Psoas muscle (tissue), 8 donors: ENCODE results near the gene MASP2. TPM values are rescaled to one million over a fixed set of nuclear protein-coding genes. Genes with fewer than 3 reads are reported as not detected.

Source experiments
- ATAC-seq, 4 donors: fragments of 200-7000 bp; cut with Tn5 transposase; one replicate each; pipeline ENCODE4 v1.9.1; 2020; ENCODE audit warnings: moderate library complexity in 3 of 4, mild to moderate bottlenecking in 2 of 4
- DNase-seq, 2 donors: peaks; one replicate each; pipeline ENCODE4 v3.0.0-alpha.2; 2020
- H3K27ac ChIP-seq: fragments of 200-600 bp; one replicate; pipeline ENCODE4 v1.8.0; 2022
- H3K27me3 ChIP-seq, 3 donors: fragments of 200-600 bp in 1 of 3; one replicate each; pipeline versions ENCODE4 v1.6.1 to v1.8.0; 2013 to 2022; ENCODE audit warnings: low read length in 2 of 3, mild to moderate bottlenecking in 2 of 3, moderate library complexity in 1 of 3; ENCODE audit not compliant: insufficient read depth in 3 of 3
- H3K36me3 ChIP-seq, 2 donors: fragments of 200-600 bp in 1 of 2; one replicate each; pipeline versions ENCODE4 v1.6.1 to v1.8.0; 2013 to 2022; ENCODE audit warnings: low read depth in 1 of 2, mild to moderate bottlenecking in 1 of 2, moderate library complexity in 1 of 2; ENCODE audit not compliant: insufficient read depth in 1 of 2
- H3K4me1 ChIP-seq: fragments of 200-600 bp; one replicate; pipeline ENCODE4 v1.8.0; 2022
- H3K4me3 ChIP-seq: fragments of 200-600 bp; one replicate; pipeline ENCODE4 v1.8.0; 2022; ENCODE audit warnings: mild to moderate bottlenecking
- H3K9me3 ChIP-seq: fragments of 200-600 bp; one replicate; pipeline ENCODE4 v1.8.0; 2022
- WGBS, 3 donors: extraction: QIAGEN DNeasy Blood & Tissue Kit; methylation state at CpG; one replicate each; pipeline versions ENCODE4 v1.1.6 to v1.1.7; 2013; 5-methylcytosine and 5-hydroxymethylcytosine counted together
- intact Hi-C, 2 donors: fragments of 100-400 bp; cut with DNase I; formaldehyde crosslinking; loops; one replicate each; pipeline versions ENCODE4 v1.11.0 to v1.14.2; 2022
- polyA plus RNA-seq, 3 donors: library from polyadenylated mRNA; stranded (reverse); fragments of 200-250 nt; gene quantifications; one replicate each; pipeline ENCODE4 v1.2.3, GENCODE V29; 2013
- total RNA-seq, 4 donors: library from RNA; stranded (reverse); fragmentation: NEBNext Ultra II Directional in 2 of 4; extraction: Animal tissue kit (Norgen Biotek cat#: 25700) in 2 of 4; gene quantifications; one replicate each; pipeline versions ENCODE4 v1.2.1 to v1.2.4, GENCODE V29; 2021 to 2023
- TF ChIP-seq, protein P1 (sequence below): fragments of 200-600 bp; IDR thresholded peaks from one replicate; pipeline ENCODE4 v1.8.0; 2022; ENCODE audit warnings: antibody characterized with exemption
- donor health status: healthy with polysubstance abuse.
- donor health status: DM: no; HTN: no; CAD: no; lungs with moderate emphysema.
- donor health status: Bipolar disorder and iron deficiency.
- donor health status: healthy.
- donor health status: DM: yes; HTN: yes; CAD: no.
- donor health status: DM: no; HTN: no; CAD: no.
- donor health status: DM: no; HTN: no; CAD: no.
- donor health status: DM: yes; HTN: yes; CAD: no.

MASP2 gene
- total and polyA plus RNA-seq, 7 donors = 0.03 TPM; not detected in 6

DNA sequence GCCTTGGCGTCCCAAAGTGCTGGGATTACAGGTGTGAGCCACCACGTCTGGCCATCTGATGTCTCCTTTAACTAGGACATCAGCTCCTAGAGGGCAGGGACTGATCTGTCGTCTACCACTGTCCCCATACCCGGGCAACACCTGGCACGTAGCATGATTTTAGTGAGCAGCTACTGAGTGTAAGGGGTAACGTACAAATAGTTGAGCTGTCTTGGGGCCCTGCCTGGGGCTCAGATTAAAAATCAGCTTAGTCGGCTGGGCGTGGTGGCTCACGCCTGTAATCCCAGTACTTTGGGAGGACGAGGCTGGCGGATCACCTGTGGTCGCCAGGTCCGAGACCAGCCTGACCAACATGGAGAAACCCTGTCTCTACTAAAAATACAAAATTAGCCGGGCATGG lies 11.0 kb upstream of the MASP2 start:
- ATAC-seq (no peak), DNase-seq (peak in 1 of 2 donors; percentile 30)
- Histone ChIP-seq H3K27ac (no peak overlapping the region), H3K27me3 (peaks cover 0 to 2% (median 0%) of the 10 kb centered on the region in 3 donors), H3K4me1 (peaks cover 17% of the 10 kb centered on the region), H3K36me3 (peaks cover 4 to 37% of the 10 kb centered on the region in 2 donors), H3K4me3 (peak overlapping the region; percentile 98), H3K9me3 (no peaks in the 10 kb centered on the region)
- TF ChIP-seq, protein P1, sequence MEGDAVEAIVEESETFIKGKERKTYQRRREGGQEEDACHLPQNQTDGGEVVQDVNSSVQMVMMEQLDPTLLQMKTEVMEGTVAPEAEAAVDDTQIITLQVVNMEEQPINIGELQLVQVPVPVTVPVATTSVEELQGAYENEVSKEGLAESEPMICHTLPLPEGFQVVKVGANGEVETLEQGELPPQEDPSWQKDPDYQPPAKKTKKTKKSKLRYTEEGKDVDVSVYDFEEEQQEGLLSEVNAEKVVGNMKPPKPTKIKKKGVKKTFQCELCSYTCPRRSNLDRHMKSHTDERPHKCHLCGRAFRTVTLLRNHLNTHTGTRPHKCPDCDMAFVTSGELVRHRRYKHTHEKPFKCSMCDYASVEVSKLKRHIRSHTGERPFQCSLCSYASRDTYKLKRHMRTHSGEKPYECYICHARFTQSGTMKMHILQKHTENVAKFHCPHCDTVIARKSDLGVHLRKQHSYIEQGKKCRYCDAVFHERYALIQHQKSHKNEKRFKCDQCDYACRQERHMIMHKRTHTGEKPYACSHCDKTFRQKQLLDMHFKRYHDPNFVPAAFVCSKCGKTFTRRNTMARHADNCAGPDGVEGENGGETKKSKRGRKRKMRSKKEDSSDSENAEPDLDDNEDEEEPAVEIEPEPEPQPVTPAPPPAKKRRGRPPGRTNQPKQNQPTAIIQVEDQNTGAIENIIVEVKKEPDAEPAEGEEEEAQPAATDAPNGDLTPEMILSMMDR = no peak
- WGBS, 3 donors = 94 to 96% (median 95%) methylated on average over 14 of the region's 14 CpGs
- intact Hi-C loops = no loop called here

DNA sequence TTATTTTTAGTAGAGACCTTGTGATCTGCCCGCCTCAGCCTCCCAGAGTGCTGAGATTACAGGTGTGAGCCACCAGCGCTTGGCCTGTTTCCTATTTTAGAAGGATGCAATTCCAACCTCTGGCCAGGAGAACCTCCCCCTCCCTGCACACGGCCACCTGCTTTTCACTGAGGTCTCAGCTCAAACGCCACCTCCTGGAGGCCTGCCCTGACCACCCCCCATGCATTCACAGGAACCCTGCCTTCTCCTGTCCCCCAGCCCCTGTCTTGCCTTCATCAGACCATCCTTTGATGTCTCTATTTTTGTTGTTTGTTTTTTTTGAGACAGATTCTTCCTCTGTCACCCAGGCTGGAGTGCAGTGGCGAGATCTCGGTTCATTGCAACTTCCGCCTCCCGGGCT lies 10.4 kb upstream of the MASP2 start:
- intact Hi-C loops = no loop called here
- Histone ChIP-seq H3K4me3 (no peak overlapping the region), H3K36me3 (peaks cover 4 to 37% of the 10 kb centered on the region in 2 donors), H3K4me1 (peaks cover 17% of the 10 kb centered on the region), H3K9me3 (no peaks in the 10 kb centered on the region), H3K27ac (no peak overlapping the region), H3K27me3 (peaks cover 0 to 2% (median 0%) of the 10 kb centered on the region in 3 donors)
- WGBS, 3 donors = 92 to 95% (median 94%) methylated on average over 8 of the region's 8 CpGs
- DNase-seq = peak in 1 of 2 donors; percentile 43
- TF ChIP-seq, protein P1 = no peak
- no peak for ATAC-seq

DNA sequence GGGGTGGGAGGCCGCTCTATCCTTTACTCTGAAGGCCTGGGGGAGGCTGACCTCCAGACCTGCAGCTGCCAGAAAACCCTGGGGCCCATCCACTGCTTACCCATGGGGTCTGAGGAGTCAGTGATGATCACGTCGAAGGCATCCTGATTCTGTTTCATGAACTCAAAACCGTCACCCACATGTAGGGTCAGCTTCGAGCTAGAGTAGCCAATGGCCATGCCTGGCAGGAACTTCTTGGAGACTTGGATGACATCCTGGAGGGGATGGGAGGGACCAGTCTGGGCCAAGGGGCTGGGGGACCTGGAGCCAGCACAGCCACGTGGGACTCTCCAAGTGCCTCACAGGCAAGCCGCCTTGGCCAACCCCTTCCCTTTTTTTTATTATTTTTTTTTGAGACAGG lies 9.5 kb upstream of the MASP2 start:
- H3K27ac ChIP-seq = no peak overlapping the region
- 79 to 87% (median 80%) methylated on average over 7 of the region's 7 CpGs for WGBS, 3 donors
- H3K9me3 ChIP-seq = no peaks in the 10 kb centered on the region
- TF ChIP-seq, protein P1 = no peak
- H3K4me3 ChIP-seq = no peak overlapping the region
- ATAC-seq (no peak), DNase-seq (peak in 1 of 2 donors; percentile 19)
- H3K27me3 ChIP-seq = peaks cover 0 to 5% (median 0%) of the 10 kb centered on the region in 3 donors
- intact Hi-C loops = no loop called here
- H3K36me3 ChIP-seq = peaks cover 4 to 37% of the 10 kb centered on the region in 2 donors
- H3K4me1 ChIP-seq = peaks cover 12% of the 10 kb centered on the region

DNA sequence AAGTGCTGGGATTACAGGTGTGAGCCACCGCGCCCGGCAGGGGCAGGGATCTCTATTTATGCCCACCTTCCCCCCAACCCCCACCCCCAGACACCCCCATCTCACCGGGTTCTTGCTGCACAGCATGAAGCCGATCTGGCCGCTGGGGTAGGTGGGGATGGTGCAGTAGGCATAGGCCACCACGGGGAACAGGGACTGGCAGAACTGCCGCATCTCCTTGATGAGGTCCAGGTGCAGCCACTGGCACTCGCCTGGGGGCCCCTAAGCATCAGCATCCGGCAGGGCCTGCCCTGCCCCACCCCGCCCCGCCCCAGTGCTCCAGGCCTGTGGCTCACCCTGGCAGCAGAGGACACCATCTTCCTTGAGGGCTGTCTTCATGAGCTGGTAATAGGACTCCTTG lies 8.6 kb upstream of the MASP2 start:
- intact Hi-C loops = no loop called here
- no peak for ATAC-seq

More for the DNA sequence above, 8.6 kb upstream of the MASP2 start:
- Histone ChIP-seq H3K27me3 (peaks cover 0 to 5% (median 0%) of the 10 kb centered on the region in 3 donors), H3K4me3 (no peak overlapping the region), H3K36me3 (peaks cover 4 to 37% of the 10 kb centered on the region in 2 donors), H3K9me3 (no peaks in the 10 kb centered on the region), H3K4me1 (peaks cover 8% of the 10 kb centered on the region), H3K27ac (no peak overlapping the region)
- DNase-seq = peak in 1 of 2 donors; percentile 27
- WGBS, 3 donors = 88 to 94% (median 90%) methylated on average over 11 to 12 of the region's 12 CpGs
- TF ChIP-seq, protein P1 = no peak
